SK-N-DZ (cell line): ENCODE results near the gene ZNF433. TPM values are rescaled to one million over a fixed set of nuclear protein-coding genes. Genes with fewer than 3 reads are reported as not detected.
"Not testable (repeated sequence)": the region's sequence is repeated elsewhere in the genome, so short reads cannot be mapped to it uniquely, and the experiment has no call there.

Experiments
- DNase-seq: peaks from one replicate; pipeline ENCODE4 v3.0.0-alpha.2; 2015; ENCODE audit warnings: low spot score
- polyA plus RNA-seq, 2 experiments: library from polyadenylated mRNA; depleted of rRNA; stranded (reverse); fragments of >200 nt; gene quantifications; 2 replicates each; pipeline ENCODE4 v1.2.3, GENCODE V29; 2014

The ZNF433 gene
- 2.5 and 4.6 TPM in 2 replicates for polyA plus RNA-seq (2014; cell fraction: cytosol; rRNA removed)
- 3.7 and 8.2 TPM in 2 replicates for polyA plus RNA-seq (2014; cell fraction: nucleus; rRNA removed)

GRCh38 chr19:12035220-12036172 is at the start of gene ZNF433:
Gene ZNF433, minus strand, starts transcription at chr19:12035679. Its CDS starts 140 bp downstream, at chr19:12035539.
- peak; percentile 85 for DNase-seq

- DNase-seq = not testable (repeated sequence)
Observed at GRCh38 chr19:12083336-12083735, 47.9 kb upstream of the ZNF433 start.

- no peak for DNase-seq
Observed at GRCh38 chr19:12077375-12077774, 41.9 kb upstream of the ZNF433 start.

GRCh38 chr19:12076331-12076730 is 40.9 kb upstream of the ZNF433 start:
- not testable (repeated sequence) for DNase-seq

GRCh38 chr19:12075538-12076139 is 40.2 kb upstream of the ZNF433 start:
- no peak for DNase-seq

GRCh38 chr19:12064590-12065538 is 29.4 kb upstream of the ZNF433 start, which contains the start of gene ZNF844:
Gene ZNF844, plus strand, starts transcription at chr19:12064731. Its CDS starts 143 bp downstream, at chr19:12064874.
- DNase-seq = peak; percentile 87

GRCh38 chr19:12055784-12056183 is 20.3 kb upstream of the ZNF433 start:
- DNase-seq = no peak

GRCh38 chr19:12052497-12053169 is 17.2 kb upstream of the ZNF433 start, which contains the start of gene ZNF878:
Gene ZNF878, minus strand, starts transcription at chr19:12052961. Its CDS starts 160 bp downstream, at chr19:12052801.
- peak; percentile 97 for DNase-seq

GRCh38 chr19:12052091-12052496 is 16.6 kb upstream of the ZNF433 start:
- DNase-seq = no peak

- no peak for DNase-seq
Observed at GRCh38 chr19:12047868-12048267, 12.4 kb upstream of the ZNF433 start.

- no peak for DNase-seq
Observed at GRCh38 chr19:12043752-12044422, 8.4 kb upstream of the ZNF433 start.

GRCh38 chr19:12042893-12043292 is 7.4 kb upstream of the ZNF433 start:
- DNase-seq = no peak

GRCh38 chr19:12034620-12035019 is 859 bp downstream of the ZNF433 start:
- no peak for DNase-seq

GRCh38 chr19:12034198-12034597 is 1.3 kb downstream of the ZNF433 start:
- no peak for DNase-seq

- DNase-seq = no peak
Observed at GRCh38 chr19:12015753-12016116, 19.7 kb downstream of the ZNF433 start.

GRCh38 chr19:12015015-12015752 is 20.3 kb downstream of the ZNF433 start:
- no peak for DNase-seq

GRCh38 chr19:12000152-12000981 is 35.1 kb downstream of the ZNF433 start:
- DNase-seq = no peak

- no peak for DNase-seq
Observed at GRCh38 chr19:11995174-11995573, 40.3 kb downstream of the ZNF433 start.
